DOHH2 (cell line): Measurements from ENCODE around the gene FOSL1.

Experiments used
- CTCF ChIP-seq: fragments of 200-600 bp; sonication (generic); IDR thresholded peaks from one replicate; pipeline ENCODE4 v1.5.1; 2014; ENCODE audit warnings: antibody characterized with exemption, mild to moderate bottlenecking, low read depth, low read length; ENCODE audit not compliant: poor library complexity, severe bottlenecking
- EZH2phosphoT487 ChIP-seq: fragments of 200-600 bp; sonication (generic); IDR thresholded peaks from 2 replicates; pipeline ENCODE4 v1.6.1; 2017; ENCODE audit warnings: borderline replicate concordance, mild to moderate bottlenecking, antibody characterized with exemption, low read length, moderate library complexity, mixed read lengths

DNA sequence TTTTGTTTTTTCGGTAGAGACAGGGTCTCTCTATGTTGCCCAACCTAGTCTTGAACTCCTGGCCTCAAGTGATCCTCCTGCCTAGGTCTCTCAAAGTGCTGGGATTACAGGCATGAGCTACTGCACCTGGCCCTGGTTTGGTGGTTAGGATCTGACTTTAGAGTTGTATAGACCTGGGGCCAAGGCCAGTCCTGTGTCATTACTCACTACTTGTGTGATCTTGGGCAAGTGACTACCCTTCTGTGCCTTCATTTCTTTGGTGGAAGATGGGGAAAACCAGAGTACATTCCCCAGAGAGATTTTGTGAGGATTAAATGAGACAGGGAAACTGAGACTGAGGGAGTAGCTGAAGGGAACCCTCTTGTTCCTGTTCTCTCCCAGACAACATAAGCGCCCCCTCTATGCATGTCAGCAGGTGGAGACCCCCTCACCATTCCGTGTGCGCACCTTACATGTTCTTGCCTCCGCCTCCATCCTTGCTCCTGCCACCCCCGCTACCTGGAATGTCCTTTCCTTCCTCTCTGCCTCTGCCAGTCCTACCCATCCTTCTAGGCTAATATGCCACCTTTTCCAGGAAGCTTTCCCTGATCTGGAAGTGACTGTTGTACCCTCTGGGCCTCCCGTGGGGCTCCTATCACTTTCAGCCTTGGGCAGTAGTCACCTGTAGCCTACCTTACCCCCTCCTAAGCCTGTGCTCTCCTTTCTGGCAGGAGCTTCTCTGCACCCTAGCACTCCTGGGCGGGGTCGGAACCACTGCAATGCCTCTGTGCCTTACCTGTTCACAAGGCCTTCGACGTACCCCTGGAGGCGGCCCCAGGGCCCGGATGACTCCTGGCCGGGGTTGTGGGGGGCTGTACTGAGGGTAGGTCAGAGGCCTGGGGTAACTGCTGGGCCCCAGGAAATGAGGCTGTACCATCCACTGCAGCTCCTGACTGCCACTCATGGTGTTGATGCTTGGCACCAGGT is 3.9 kb downstream of the FOSL1 start:
- no peak for TF ChIP-seq CTCF
- TF ChIP-seq EZH2phosphoT487: no peak
